Activated naive CD8-positive, alpha-beta T cell treated with anti-CD3 and anti-CD28 coated beads for 36 hours (primary cell): ENCODE results near the gene HSPA1L. TPM values are rescaled to one million over a fixed set of nuclear protein-coding genes. Genes with fewer than 3 reads are reported as not detected.
"Not testable (repeated sequence)": the region's sequence is repeated elsewhere in the genome, so short reads cannot be mapped to it uniquely, and the experiment has no call there.

Source experiments
- DNase-seq: peaks from one replicate; pipeline ENCODE4 v3.0.0; 2021
- H3K27ac Mint-ChIP-seq: one replicate; pipeline ENCODE4 v1.8.0; 2022; ENCODE audit warnings: mild to moderate bottlenecking, moderate library complexity, mixed read lengths
- H3K27me3 Mint-ChIP-seq: one replicate; pipeline ENCODE4 v1.8.0; 2022; ENCODE audit warnings: mild to moderate bottlenecking, mixed read lengths
- H3K36me3 Mint-ChIP-seq: one replicate; pipeline ENCODE4 v1.8.0; 2021; ENCODE audit warnings: mild to moderate bottlenecking, mixed read lengths
- H3K4me1 Mint-ChIP-seq: one replicate; pipeline ENCODE4 v1.8.0; 2021; ENCODE audit warnings: mixed read lengths
- H3K4me3 Mint-ChIP-seq: one replicate; pipeline ENCODE4 v1.8.0; 2022; ENCODE audit warnings: mild to moderate bottlenecking, moderate library complexity, mixed read lengths
- H3K9me3 Mint-ChIP-seq: one replicate; pipeline ENCODE4 v1.8.0; 2022; ENCODE audit warnings: mixed read lengths
- total RNA-seq, 2 experiments: library from RNA; stranded (reverse); gene quantifications; one replicate each; pipeline ENCODE4 v1.2.3, GENCODE V29; 2021

HSPA1L gene
- total RNA-seq, 2 experiments from 2014 or later = 1.2 to 1.5 TPM

- Mint-ChIP-seq H3K27ac (no peak overlapping the region), H3K4me1 (peaks cover 4% of the 10 kb centered on the region), H3K9me3 (no peaks in the 10 kb centered on the region), H3K4me3 (no peak overlapping the region), H3K36me3 (peaks cover 31% of the 10 kb centered on the region), H3K27me3 (no peaks in the 10 kb centered on the region)
- no peak for DNase-seq
These were observed 29.4 kb upstream of the HSPA1L start for GRCh38 chr6:31844507-31844906.

DNA sequence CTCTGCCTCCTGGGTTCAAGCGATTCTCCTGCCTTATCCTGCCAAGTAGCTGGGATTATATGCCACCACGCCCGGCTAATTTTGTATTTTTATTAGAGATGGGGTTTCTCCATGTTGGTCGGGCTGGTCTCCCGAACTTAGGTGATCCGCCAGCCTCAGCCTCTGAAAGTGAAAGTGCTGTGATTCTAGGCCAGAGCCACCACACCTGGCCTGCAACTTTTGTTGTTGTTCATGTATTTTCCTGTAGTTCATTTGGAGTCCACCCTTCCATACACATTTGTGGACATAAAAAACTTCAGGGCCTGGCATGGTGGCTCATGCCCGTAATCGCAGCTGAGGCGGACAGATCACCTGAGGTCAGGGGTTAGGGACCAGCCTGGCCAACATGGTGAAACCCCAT lies 27.0 kb upstream of the HSPA1L start:
- no peaks in the 10 kb centered on the region for H3K9me3 Mint-ChIP-seq
- H3K4me1 Mint-ChIP-seq = peaks cover 20% of the 10 kb centered on the region
- H3K27ac Mint-ChIP-seq = no peak overlapping the region
- DNase-seq = no peak
- H3K36me3 Mint-ChIP-seq = peaks cover 56% of the 10 kb centered on the region
- peak overlapping the region; percentile 34 for H3K4me3 Mint-ChIP-seq
- no peaks in the 10 kb centered on the region for H3K27me3 Mint-ChIP-seq

GRCh38 chr6:31839779-31840126 lies 24.7 kb upstream of the HSPA1L start:
- peaks cover 24% of the 10 kb centered on the region for H3K4me1 Mint-ChIP-seq
- DNase-seq, H3K9me3 Mint-ChIP-seq: not testable (repeated sequence)
- peak overlapping the region; percentile 95 for H3K27ac Mint-ChIP-seq
- H3K27me3 Mint-ChIP-seq = peaks cover 13% of the 10 kb centered on the region
- H3K36me3 Mint-ChIP-seq = peaks cover 75% of the 10 kb centered on the region
- peak overlapping the region; percentile 32 for H3K4me3 Mint-ChIP-seq

GRCh38 chr6:31838968-31839367 lies 23.9 kb upstream of the HSPA1L start:
- Mint-ChIP-seq H3K27ac (peak overlapping the region; percentile 95), H3K27me3 (peaks cover 13% of the 10 kb centered on the region)

DNA sequence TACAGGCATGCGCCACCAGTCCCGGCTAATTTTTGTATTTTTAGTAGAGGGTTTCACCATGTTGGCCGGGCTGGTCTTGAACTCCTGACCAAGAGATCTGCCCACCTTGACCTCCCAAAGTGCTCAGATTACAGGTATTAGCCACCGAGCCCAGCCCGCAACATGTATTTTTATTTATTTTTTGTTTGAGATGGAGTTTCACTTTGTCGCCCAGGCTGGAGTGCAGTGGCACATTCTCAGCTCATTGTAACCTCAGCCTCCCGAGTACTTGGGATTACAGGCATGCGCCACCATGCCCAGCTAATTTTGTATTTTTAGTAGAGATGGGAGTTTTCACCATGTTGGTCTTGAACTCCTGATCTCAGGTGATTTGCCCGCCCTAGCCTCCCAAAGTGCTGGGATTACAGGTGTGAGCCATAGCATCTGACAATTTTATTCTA lies 23.1 kb upstream of the HSPA1L start:
- H3K36me3 Mint-ChIP-seq = peaks cover 74% of the 10 kb centered on the region
- peaks cover 29% of the 10 kb centered on the region for H3K4me1 Mint-ChIP-seq
- not testable (repeated sequence) for H3K9me3 Mint-ChIP-seq, DNase-seq
- H3K27ac Mint-ChIP-seq = peak overlapping the region; percentile 95
- peaks cover 13% of the 10 kb centered on the region for H3K27me3 Mint-ChIP-seq
- peak overlapping the region; percentile 98 for H3K4me3 Mint-ChIP-seq

More at GRCh38 chr6:31838968-31839367, 23.9 kb upstream of the HSPA1L start:
- no peaks in the 10 kb centered on the region for H3K9me3 Mint-ChIP-seq
- no peak for DNase-seq
- peaks cover 76% of the 10 kb centered on the region for H3K36me3 Mint-ChIP-seq
- peaks cover 27% of the 10 kb centered on the region for H3K4me1 Mint-ChIP-seq
- peak overlapping the region; percentile 98 for H3K4me3 Mint-ChIP-seq

- DNase-seq = no peak
- H3K27me3 Mint-ChIP-seq = peaks cover 13% of the 10 kb centered on the region
- peak overlapping the region; percentile 95 for H3K27ac Mint-ChIP-seq
- peak overlapping the region; percentile 98 for H3K4me3 Mint-ChIP-seq
- H3K36me3 Mint-ChIP-seq = peaks cover 69% of the 10 kb centered on the region
- peaks cover 29% of the 10 kb centered on the region for H3K4me1 Mint-ChIP-seq
- H3K9me3 Mint-ChIP-seq = no peaks in the 10 kb centered on the region
These were observed 22.5 kb upstream of the HSPA1L start for GRCh38 chr6:31837369-31838113.

DNA sequence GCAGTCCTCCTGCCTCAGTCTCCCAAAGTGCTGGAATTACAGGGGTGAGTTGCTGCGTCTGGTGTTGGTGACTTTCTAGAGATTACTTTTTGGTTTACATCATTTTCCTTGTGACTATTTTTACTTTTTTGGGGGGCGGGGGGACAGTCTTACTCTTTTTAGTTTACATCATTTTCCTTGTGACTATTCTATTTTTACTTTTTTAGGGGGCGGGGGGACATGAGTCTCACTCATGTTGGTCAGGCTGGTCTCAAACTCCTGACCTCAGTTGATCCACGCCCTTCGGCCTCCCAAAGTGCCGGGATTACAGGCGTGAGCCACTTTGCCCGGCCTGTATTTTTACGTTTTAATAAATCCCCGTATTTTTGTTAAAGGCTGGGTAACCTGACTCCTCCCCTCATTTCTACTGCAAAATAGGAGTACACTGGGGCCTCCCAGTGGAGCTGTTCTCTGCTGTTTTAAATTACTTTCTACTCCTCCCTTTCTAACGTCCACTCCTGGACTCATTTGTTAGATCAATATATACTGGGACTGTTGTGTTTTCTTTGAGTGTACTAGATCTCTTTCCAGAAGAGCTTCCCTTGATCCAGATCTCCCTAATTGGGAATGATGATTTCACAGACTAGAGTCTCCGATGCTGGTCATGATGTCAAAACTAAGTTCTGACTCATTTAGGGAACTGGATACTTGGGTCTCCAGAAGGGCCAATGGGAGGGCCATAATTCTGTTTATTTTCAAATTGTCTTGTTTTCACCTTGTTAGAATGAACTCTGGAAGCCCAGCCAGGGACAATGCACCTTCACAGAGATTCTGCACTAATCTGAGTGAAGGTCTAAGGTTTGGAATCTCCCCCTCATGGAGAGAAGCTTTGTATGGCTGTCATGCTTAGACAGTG lies 21.6 kb upstream of the HSPA1L start:
- Mint-ChIP-seq H3K4me3 (peak overlapping the region; percentile 98), H3K4me1 (peaks cover 29% of the 10 kb centered on the region), H3K36me3 (peaks cover 69% of the 10 kb centered on the region), H3K27me3 (peaks cover 13% of the 10 kb centered on the region), H3K9me3 (no peaks in the 10 kb centered on the region), H3K27ac (peak overlapping the region; percentile 95)
- DNase-seq = no peak

DNA sequence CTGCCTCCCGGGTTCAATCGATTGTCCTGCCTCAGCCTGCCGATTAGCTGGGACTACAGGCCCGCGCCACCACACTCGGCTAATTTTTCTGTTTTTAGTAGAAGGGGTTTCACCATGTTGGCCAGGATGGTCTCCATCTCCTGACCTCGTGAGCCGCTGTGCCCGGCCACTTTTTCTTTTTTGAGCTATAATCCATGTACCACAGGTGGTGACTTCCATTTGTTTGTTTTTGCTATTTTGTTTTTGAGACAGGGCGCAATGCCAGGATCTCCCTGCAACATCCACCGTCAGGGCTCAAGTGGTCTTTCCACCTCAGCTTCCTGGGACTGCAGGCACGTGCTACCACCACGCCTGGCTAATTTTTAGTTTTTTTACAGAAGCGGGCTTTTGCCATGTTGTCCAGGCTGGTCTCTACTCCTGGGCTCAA lies 21.0 kb upstream of the HSPA1L start:
- H3K4me1 Mint-ChIP-seq = peaks cover 31% of the 10 kb centered on the region
- H3K9me3 Mint-ChIP-seq = no peaks in the 10 kb centered on the region
- H3K36me3 Mint-ChIP-seq = peaks cover 64% of the 10 kb centered on the region
- H3K27me3 Mint-ChIP-seq = peaks cover 13% of the 10 kb centered on the region
- no peak for DNase-seq
- peak overlapping the region; percentile 95 for H3K27ac Mint-ChIP-seq
- H3K4me3 Mint-ChIP-seq = peak overlapping the region; percentile 98

- Mint-ChIP-seq H3K4me3 (peak overlapping the region; percentile 98), H3K36me3 (peaks cover 55% of the 10 kb centered on the region), H3K27ac (peak overlapping the region; percentile 95), H3K27me3 (peaks cover 13% of the 10 kb centered on the region), H3K4me1 (peaks cover 35% of the 10 kb centered on the region), H3K9me3 (no peaks in the 10 kb centered on the region)
- DNase-seq = peak; percentile 76
These were observed 19.5 kb upstream of the HSPA1L start for GRCh38 chr6:31834367-31835250.

DNA sequence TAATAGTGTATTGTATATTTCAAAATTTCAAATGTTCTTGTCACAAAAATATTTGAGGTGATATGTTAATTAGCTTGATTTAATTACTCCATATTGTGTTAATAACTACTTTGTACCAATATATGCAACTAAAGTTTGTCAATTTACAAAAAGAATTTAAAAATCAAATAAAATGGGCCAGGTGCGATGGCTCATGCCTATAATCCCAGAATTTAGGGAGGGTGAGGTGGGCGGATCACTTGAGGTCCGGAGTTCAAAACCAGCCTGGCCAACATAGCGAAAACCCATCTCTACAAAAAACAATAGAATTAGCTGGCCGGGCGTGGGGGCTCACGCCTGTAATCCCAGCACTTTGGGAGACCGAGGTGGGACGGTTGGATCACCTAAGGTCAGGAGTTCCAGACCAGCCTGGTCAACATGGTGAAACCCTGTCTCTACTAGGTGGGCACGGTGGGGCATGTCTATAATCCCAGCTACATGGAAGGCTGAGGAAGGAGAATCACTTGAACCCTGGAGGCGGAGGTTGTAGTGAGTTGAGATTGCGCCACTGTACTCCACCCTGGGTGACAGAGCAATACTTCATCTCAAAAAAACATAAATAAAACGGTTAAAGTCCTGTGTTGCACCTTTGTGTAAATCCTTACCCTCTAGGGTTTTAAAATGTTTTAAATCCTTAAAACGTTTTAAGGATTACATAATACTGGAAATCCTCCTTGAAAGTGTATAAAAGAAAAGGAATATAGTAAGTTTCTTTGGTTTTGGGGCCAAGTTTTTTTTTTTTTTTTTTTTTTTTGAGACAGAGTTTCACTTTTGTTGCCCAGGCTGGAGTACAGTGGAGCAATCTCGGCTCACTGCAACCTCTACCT lies 16.5 kb upstream of the HSPA1L start:
- H3K27me3 Mint-ChIP-seq = peaks cover 14% of the 10 kb centered on the region
- peak overlapping the region; percentile 90 for H3K4me3 Mint-ChIP-seq
- H3K4me1 Mint-ChIP-seq = peaks cover 21% of the 10 kb centered on the region
- H3K27ac Mint-ChIP-seq = no peak overlapping the region
- no peak for DNase-seq
- peaks cover 25% of the 10 kb centered on the region for H3K36me3 Mint-ChIP-seq
- H3K9me3 Mint-ChIP-seq = no peaks in the 10 kb centered on the region

- H3K4me3 Mint-ChIP-seq = peak overlapping the region; percentile 90
- peaks cover 12% of the 10 kb centered on the region for H3K27me3 Mint-ChIP-seq
- H3K4me1 Mint-ChIP-seq = peaks cover 24% of the 10 kb centered on the region
- H3K9me3 Mint-ChIP-seq = no peaks in the 10 kb centered on the region
- peaks cover 18% of the 10 kb centered on the region for H3K36me3 Mint-ChIP-seq
- no peak for DNase-seq
- H3K27ac Mint-ChIP-seq = peak overlapping the region; percentile 63
These were observed 15.8 kb upstream of the HSPA1L start for GRCh38 chr6:31830886-31831335.

GRCh38 chr6:31829633-31830283 lies 14.7 kb upstream of the HSPA1L start:
- H3K4me3 Mint-ChIP-seq = peak overlapping the region; percentile 90
- H3K27ac Mint-ChIP-seq = peak overlapping the region; percentile 73
- peaks cover 30% of the 10 kb centered on the region for H3K4me1 Mint-ChIP-seq
- peaks cover 7% of the 10 kb centered on the region for H3K36me3 Mint-ChIP-seq
- no peak for DNase-seq
- no peaks in the 10 kb centered on the region for H3K9me3 Mint-ChIP-seq
- H3K27me3 Mint-ChIP-seq = peaks cover 20% of the 10 kb centered on the region

DNA sequence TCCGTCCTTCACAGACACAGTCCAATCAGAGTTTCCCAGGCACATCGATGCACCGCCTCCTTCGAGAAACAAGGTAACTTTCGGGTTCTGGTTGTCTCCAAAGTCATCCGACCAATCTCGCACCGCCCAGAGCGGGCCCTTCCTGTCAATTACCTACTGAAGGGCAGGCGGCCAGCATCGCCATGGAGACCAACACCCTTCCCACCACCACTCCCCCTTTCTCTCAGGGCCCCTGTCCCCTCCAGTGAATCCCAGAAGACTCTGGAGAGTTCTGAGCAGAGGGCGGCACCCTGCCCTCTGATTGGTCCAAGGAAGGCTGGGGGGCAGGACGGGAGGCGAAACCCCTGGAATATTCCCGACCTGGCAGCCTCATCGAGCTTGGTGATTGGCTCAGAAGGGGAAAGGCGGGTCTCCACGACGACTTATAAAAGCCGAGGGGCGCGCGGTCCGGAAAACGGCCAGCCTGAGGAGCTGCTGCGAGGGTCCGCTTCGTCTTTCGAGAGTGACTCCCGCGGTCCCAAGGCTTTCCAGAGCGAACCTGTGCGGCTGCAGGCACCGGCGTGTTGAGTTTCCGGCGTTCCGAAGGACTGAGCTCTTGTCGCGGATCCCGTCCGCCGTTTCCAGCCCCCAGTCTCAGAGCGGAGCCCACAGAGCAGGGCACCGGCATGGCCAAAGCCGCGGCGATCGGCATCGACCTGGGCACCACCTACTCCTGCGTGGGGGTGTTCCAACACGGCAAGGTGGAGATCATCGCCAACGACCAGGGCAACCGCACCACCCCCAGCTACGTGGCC lies 12.4 kb upstream of the HSPA1L start, which contains the start of gene HSPA1B:
Gene HSPA1B, plus strand, starts transcription at position 453 of the 794 bp plus-strand sequence. Its CDS starts 213 bp downstream, at position 666.
- Mint-ChIP-seq H3K27me3 (peaks cover 28% of the 10 kb centered on the region), H3K27ac (peak within 1 kb of the TSS; percentile 90), H3K36me3 (peaks cover 6% of the 10 kb centered on the region), H3K4me1 (peaks cover 32% of the 10 kb centered on the region), H3K4me3 (peak within 1 kb of the TSS; percentile 80), H3K9me3 (no peaks in the 10 kb centered on the region)
- DNase-seq = peak; percentile 92
